Loucy (cell line): ENCODE measurements around the gene KRT79.

ENCODE experiments used
- H2AFZ ChIP-seq: fragments of 200-600 bp; sonication (generic); 2 replicates; pipeline ENCODE4 v1.6.0; 2016; ENCODE audit warnings: antibody characterized with exemption, mild to moderate bottlenecking, low read length, moderate library complexity
- H3F3A ChIP-seq: fragments of 200-600 bp; 2 replicates; pipeline ENCODE4 v1.6.0; 2016; ENCODE audit warnings: antibody characterized with exemption, low read depth, mild to moderate bottlenecking
- H3K27me3 ChIP-seq: fragments of 200-600 bp; sonication (generic); 2 replicates; pipeline ENCODE4 v1.6.1; 2014; ENCODE audit warnings: low read length, mild to moderate bottlenecking; ENCODE audit not compliant: insufficient read depth, poor library complexity, severe bottlenecking
- H3K36me3 ChIP-seq: fragments of 200-600 bp; sonication (generic); 2 replicates; pipeline ENCODE4 v1.6.1; 2016; ENCODE audit warnings: low read length; ENCODE audit not compliant: insufficient read depth
- H3K4me1 ChIP-seq: fragments of 200-600 bp; sonication (generic); 2 replicates; pipeline ENCODE4 v1.5.1; 2014; ENCODE audit warnings: low read length, mild to moderate bottlenecking; ENCODE audit not compliant: insufficient read depth, poor library complexity, severe bottlenecking
- H3K4me2 ChIP-seq: fragments of 200-600 bp; sonication (generic); 2 replicates; pipeline ENCODE4 v1.6.0; 2014; ENCODE audit warnings: antibody characterized with exemption, low read length, low read depth, mild to moderate bottlenecking; ENCODE audit not compliant: poor library complexity, severe bottlenecking
- H3K4me3 ChIP-seq: fragments of 200-600 bp; sonication (generic); 2 replicates; pipeline ENCODE4 v1.5.1; 2014; ENCODE audit warnings: low read length, mild to moderate bottlenecking, mixed read lengths; ENCODE audit not compliant: poor library complexity, severe bottlenecking
- H3K79me2 ChIP-seq: fragments of 200-600 bp; sonication (generic); 2 replicates; pipeline ENCODE4 v1.6.1; 2014; ENCODE audit warnings: low read length; ENCODE audit not compliant: insufficient read depth
- H3K9ac ChIP-seq: fragments of 200-600 bp; sonication (generic); 2 replicates; pipeline ENCODE4 v1.6.0; 2014; ENCODE audit warnings: mild to moderate bottlenecking, low read depth, low read length, moderate library complexity; ENCODE audit not compliant: poor library complexity, severe bottlenecking
- H3K9me2 ChIP-seq: fragments of 200-600 bp; sonication (generic); replicated peaks from 2 replicates; pipeline ENCODE4 v1.6.1; 2016; ENCODE audit warnings: low read depth, low read length, mixed read lengths
- H3K9me3 ChIP-seq: fragments of 200-600 bp; sonication (generic); 2 replicates; pipeline ENCODE4 v1.6.1; 2014; ENCODE audit warnings: mild to moderate bottlenecking, antibody characterized with exemption, low read length, low read depth; ENCODE audit not compliant: insufficient read depth
- H4K20me1 ChIP-seq: fragments of 200-600 bp; sonication (generic); 2 replicates; pipeline ENCODE4 v1.6.0; 2014; ENCODE audit warnings: antibody characterized with exemption, low read length, mild to moderate bottlenecking; ENCODE audit not compliant: insufficient read depth, poor library complexity, severe bottlenecking
- CTCF ChIP-seq: fragments of 200-600 bp; sonication (generic); conservative IDR thresholded peaks from 2 replicates; pipeline ENCODE4 v1.5.1; 2014; ENCODE audit warnings: mild to moderate bottlenecking, antibody characterized with exemption, low read length
- EZH2phosphoT487 ChIP-seq: fragments of 200-600 bp; IDR thresholded peaks from 2 replicates; pipeline ENCODE4 v1.6.1; 2018; ENCODE audit warnings: antibody characterized with exemption, mild to moderate bottlenecking, moderate library complexity, borderline replicate concordance

The KRT79 gene

GRCh38 chr12:52872644-52873389, 38.7 kb upstream of the KRT79 start:
- no peak overlapping the region for H2AFZ ChIP-seq
- H3K36me3 ChIP-seq = no peaks in the 10 kb centered on the region
- no peaks in the 10 kb centered on the region for H4K20me1 ChIP-seq
- no peaks in the 10 kb centered on the region for H3K79me2 ChIP-seq
- H3K9me2 ChIP-seq = no peaks in the 10 kb centered on the region
- H3K9me3 ChIP-seq = no peaks in the 10 kb centered on the region
- H3F3A ChIP-seq = no peaks in the 10 kb centered on the region
- peaks cover 30% of the 10 kb centered on the region for H3K4me1 ChIP-seq
- no peaks in the 10 kb centered on the region for H3K27me3 ChIP-seq
- TF ChIP-seq EZH2phosphoT487 (no peak), CTCF (no peak)
- no peak overlapping the region for H3K9ac ChIP-seq
- no peak overlapping the region for H3K4me3 ChIP-seq
- H3K4me2 ChIP-seq = peak overlapping the region; percentile 70

- Histone ChIP-seq H4K20me1 (no peaks in the 10 kb centered on the region), H3K4me1 (peaks cover 26% of the 10 kb centered on the region), H3K79me2 (no peaks in the 10 kb centered on the region), H2AFZ (no peak overlapping the region), H3K4me3 (no peak overlapping the region), H3K27me3 (no peaks in the 10 kb centered on the region), H3K36me3 (no peaks in the 10 kb centered on the region), H3K9me3 (no peaks in the 10 kb centered on the region), H3F3A (no peaks in the 10 kb centered on the region), H3K9ac (no peak overlapping the region), H3K9me2 (no peaks in the 10 kb centered on the region), H3K4me2 (peak overlapping the region; percentile 22)
- TF ChIP-seq EZH2phosphoT487 (no peak), CTCF (no peak)
These were observed 37.4 kb upstream of the KRT79 start for GRCh38 chr12:52871291-52872039.

- Histone ChIP-seq H3K4me3 (no peak overlapping the region), H3K9me3 (no peaks in the 10 kb centered on the region), H4K20me1 (no peaks in the 10 kb centered on the region), H3K27me3 (no peaks in the 10 kb centered on the region), H3F3A (no peaks in the 10 kb centered on the region), H3K9ac (no peak overlapping the region), H3K79me2 (no peaks in the 10 kb centered on the region), H2AFZ (no peak overlapping the region), H3K4me2 (peak overlapping the region; percentile 22), H3K9me2 (no peaks in the 10 kb centered on the region), H3K36me3 (no peaks in the 10 kb centered on the region), H3K4me1 (peaks cover 26% of the 10 kb centered on the region)
- peak; percentile 98 for TF ChIP-seq CTCF
- no peak for TF ChIP-seq EZH2phosphoT487
These were observed 36.5 kb upstream of the KRT79 start for GRCh38 chr12:52870361-52871290.
